GM21576 (cell line): Measurements from ENCODE around the gene RAB15.
"Not testable (repeated sequence)": the region's sequence is repeated elsewhere in the genome, so short reads cannot be mapped to it uniquely, and the experiment has no call there.

Source experiments
- ATAC-seq: cut with Tn5 transposase; IDR thresholded peaks from one replicate; pipeline ENCODE4 v1.9.1; 2021; ENCODE audit warnings: mild to moderate bottlenecking, moderate library complexity; ENCODE audit not compliant: unreplicated experiment

Gene RAB15

GRCh38 chr14:64914237-64915028, 57.7 kb downstream of the RAB15 start, which contains the start of gene CHURC1:
TSS of gene CHURC1 (plus strand) at chr14:64914455. CDS start at chr14:64914496, 41 bp downstream.
- ATAC-seq = peak; percentile 93

- ATAC-seq = not testable (repeated sequence)
Observed at GRCh38 chr14:64913477-64913876, 58.7 kb downstream of the RAB15 start.

GRCh38 chr14:64912261-64912660, 59.9 kb downstream of the RAB15 start:
- no peak for ATAC-seq

- ATAC-seq = no peak
Observed at GRCh38 chr14:64910847-64911495, 61.2 kb downstream of the RAB15 start.

GRCh38 chr14:64906022-64906421, 66.1 kb downstream of the RAB15 start:
- ATAC-seq = no peak

GRCh38 chr14:64899958-64900357, 72.2 kb downstream of the RAB15 start:
- no peak for ATAC-seq
